GM18909 (cell line): ENCODE data around the gene ZNF724.
"Not testable (repeated sequence)": the region's sequence is repeated elsewhere in the genome, so short reads cannot be mapped to it uniquely, and the experiment has no call there.

Source experiments
- ATAC-seq: cut with Tn5 transposase; IDR thresholded peaks from one replicate; pipeline ENCODE4 v1.9.1; 2021; ENCODE audit warnings: mild to moderate bottlenecking; ENCODE audit not compliant: unreplicated experiment, poor library complexity

ZNF724 gene

GRCh38 chr19:23249911-23250649, at the start of gene ZNF724:
Gene ZNF724 (minus strand): TSS chr19:23250394. CDS start chr19:23250242, 152 bp downstream.
- ATAC-seq = peak; percentile 99

- ATAC-seq = no peak
Observed at GRCh38 chr19:23294141-23294540, 43.9 kb upstream of the ZNF724 start.

DNA sequence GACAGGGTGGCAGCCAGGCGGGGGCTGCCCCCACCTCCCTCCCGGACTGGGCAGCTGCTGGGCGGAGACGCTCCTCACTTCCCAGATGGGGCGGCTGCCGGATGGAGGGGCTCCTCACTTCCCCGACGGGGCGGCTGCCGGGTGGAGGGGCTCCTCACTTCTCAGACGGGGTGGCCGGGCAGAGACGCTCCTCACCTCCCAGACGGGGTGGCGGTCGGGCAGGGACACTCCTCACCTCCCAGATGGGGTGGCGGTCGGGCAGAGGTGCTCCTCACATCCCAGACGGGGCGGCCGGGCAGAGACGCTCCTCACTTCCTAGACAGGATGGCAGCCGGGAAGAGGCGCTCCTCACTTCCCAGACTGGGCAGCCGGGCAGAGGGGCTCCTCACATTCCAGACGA, 39.8 kb upstream of the ZNF724 start:
- ATAC-seq = not testable (repeated sequence)

DNA sequence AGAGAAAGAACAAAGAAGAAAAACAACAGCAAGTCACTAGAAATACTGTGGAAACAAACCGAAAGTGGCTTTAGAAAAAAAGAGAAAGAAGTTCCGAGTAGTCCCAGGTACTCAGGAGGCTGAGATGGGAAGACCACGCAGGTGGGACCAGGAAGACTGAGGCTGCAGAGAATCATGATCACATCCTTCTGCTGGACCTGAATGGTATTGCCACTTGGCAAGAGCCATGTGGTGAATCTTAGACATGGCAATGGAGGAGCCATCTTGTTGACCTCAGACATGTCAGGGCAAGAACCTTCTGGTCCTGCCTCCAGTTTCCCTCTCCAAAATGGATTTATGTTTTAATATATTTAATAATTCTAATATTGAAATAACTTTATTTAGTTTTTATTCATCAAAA, 37.4 kb upstream of the ZNF724 start:
- no peak for ATAC-seq

DNA sequence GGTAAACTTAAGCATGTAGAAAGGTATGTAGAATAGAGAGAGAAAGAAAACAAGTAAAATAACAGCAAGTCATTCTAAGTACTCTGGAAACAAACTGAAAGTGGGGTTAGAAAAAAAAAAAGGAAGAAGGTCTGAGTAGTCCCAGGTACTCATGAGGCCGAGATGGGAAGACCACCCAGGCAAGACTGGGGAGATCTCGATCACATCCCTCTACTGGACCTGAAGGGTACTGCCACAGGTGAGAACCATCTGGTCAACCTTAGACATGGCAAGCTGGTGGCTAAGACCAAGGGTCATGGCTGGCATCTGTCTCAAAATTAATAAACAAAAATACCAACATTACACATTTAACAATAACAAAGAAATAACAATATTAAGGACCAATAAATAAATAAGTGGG, 36.3 kb upstream of the ZNF724 start:
- ATAC-seq = no peak

DNA sequence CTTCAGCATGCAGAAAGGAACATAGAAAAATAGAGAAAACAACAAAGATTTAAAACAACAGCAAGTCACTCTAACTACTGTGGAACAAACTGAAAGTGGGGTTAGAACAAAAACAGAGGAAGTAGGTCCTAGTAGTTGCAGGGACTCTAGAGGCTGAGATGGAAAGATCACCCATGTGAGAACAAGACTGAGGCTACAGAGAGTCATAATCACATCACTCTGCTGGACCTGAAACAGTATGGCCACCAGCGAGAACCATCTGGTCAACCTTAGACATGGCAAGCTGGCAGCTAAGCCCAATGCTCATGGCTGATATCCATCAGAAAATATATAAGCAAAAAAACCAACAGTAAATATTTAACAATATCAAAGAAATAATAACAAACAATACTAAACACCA, 35.8 kb upstream of the ZNF724 start:
- no peak for ATAC-seq

DNA sequence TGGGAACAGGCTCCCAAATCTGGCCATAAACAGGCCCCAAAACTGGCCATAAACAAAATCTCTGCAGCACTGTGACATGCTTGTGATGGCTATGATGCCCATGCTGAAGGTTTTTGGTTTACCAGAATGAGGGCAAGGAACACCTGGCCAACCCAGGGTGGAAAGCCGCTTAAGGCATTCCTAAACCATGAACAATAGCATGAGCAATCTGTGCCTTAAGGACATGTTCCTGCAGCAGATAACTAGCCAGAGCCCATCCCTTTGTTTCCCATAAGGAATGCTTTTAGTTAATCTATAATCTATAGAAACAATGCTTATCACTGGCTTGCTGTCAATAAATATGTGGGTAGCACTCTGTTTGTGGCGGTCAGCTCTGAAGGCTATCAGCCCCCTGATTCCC, 35.1 kb upstream of the ZNF724 start:
- not testable (repeated sequence) for ATAC-seq

DNA sequence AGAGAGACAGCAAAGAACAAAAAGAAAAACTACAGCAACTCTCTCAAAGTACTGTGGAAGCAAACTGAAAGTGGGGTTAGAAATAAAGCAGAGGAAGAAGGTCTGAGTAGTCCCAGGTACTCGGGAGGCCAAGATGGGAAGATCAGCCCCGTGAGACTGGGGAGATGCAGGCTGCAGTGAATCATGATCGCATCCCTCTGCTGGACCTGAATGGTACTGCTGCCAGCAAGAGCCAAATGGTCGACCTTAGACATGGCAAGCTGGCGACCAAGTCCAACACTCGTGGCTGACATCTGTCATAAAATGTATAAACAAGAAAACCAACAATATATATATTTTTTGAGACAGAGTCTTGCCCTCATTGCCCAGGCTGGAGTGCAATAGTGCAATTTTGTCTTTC, 33.7 kb upstream of the ZNF724 start:
- ATAC-seq = no peak

DNA sequence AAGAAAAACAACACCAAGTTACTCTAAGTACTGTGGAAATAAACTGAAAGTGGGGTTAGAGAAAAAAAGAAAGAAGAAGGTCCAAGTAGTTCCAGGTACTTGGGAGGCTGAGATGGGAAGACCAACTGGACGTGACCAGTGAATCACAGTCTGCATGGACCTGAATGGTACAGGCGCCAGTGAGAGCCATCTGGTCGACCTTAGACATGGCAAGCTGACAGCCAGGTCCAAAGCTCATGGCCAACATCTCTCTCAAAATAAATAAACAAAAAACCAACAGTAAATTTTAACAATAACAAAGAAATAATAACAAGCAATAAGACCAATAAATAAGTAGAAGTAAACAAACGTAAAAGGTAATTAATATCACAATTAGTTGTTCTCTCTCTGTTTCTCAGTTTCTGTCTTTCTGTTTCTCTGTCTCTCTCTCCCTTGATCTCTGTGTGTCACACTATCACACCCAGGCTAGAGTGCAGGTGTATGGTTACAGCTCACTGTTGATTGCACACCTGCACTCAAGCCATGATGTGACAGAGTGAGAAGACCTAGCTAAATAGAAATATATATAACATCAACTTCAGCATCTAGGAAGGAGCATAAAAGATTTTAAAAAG, 31.6 kb upstream of the ZNF724 start:
- no peak for ATAC-seq

GRCh38 chr19:23278118-23278517, 27.9 kb upstream of the ZNF724 start:
- not testable (repeated sequence) for ATAC-seq

- peak; percentile 99 for ATAC-seq
Observed at GRCh38 chr19:23273590-23274412, 23.6 kb upstream of the ZNF724 start.

DNA sequence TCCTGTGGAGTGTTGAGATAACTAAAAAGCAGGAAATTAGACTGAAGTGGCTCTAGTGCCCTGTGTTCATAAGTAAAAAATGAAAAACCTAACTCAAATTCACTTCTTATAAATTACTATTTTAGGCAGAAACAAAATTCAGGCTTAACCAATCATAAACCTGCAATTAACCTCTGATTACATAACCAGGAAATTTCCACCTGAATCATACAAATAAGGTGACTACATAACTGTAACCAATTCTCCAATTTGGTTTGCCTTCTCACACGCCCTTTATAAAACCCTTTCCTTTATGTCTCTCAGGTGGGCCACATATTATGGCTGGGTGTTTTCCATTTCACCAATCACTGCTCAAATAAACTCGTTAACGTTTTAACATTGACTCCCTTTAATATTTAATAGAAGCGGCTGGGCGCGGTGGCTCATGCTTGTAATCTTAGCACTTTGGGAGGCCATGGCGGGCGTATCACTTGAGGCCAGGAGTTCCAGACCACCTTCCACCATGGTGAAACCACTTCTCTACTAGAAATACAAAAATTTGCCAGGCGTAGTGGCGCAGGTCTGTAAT, 22.9 kb upstream of the ZNF724 start:
- no peak for ATAC-seq

- no peak for ATAC-seq
Observed at GRCh38 chr19:23263870-23264590, 13.8 kb upstream of the ZNF724 start.

DNA sequence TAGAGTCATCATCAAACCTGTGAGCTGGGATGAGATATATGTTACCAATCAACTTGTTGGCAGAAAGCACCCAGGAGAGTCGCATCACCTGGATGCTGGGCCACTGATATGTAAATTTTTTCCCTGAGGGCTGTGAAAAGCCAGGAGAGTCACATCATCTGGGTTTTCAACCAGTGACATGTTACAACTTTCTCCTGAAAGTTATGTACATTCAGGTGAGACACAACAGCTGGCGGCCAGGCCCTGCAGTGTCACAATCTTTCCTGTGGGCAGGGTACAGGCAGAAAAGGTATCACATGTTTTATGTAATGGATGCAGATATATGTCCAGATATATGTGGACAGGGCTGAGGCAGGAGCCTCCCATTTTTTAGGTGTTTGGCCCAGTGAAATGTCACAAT, 13.2 kb upstream of the ZNF724 start:
- no peak for ATAC-seq

- no peak for ATAC-seq
Observed at GRCh38 chr19:23262920-23263319, 12.7 kb upstream of the ZNF724 start.

- no peak for ATAC-seq
Observed at GRCh38 chr19:23261496-23262020, 11.4 kb upstream of the ZNF724 start.

- no peak for ATAC-seq
Observed at GRCh38 chr19:23260956-23261355, 10.8 kb upstream of the ZNF724 start.

- ATAC-seq = no peak
Observed at GRCh38 chr19:23259961-23260360, 9.8 kb upstream of the ZNF724 start.

- no peak for ATAC-seq
Observed at GRCh38 chr19:23255700-23256099, 5.5 kb upstream of the ZNF724 start.
